ENCODE data around the gene RPRD2. TPM values are rescaled to one million over a fixed set of nuclear protein-coding genes. Genes with fewer than 3 reads are reported as not detected.

Gene RPRD2
- total RNA-seq, 1 donor from 2014 or later: 24.6 TPM

DNA sequence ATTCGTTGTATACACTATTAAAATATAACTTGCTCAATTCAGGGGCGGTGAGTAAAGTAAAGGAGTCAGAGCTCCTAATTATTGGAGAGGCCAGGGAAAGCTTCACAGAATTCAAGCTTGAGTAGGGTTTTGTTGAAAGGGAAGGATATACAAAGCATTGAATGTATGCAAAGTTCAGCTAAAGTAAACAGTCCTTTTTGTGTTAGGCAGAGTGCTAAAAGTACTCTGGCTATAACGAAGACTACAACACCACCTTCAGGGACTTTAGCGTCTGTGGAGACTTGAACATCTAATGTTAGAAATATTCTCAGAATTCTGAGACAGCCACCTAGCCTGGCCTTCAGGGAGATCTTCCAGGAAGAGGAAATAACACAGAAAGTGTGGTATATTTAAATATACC is 152.7 kb downstream of the RPRD2 start:
- Mint-ChIP-seq H3K27ac (peak overlapping the region; percentile 83), H3K4me3 (peak overlapping the region; percentile 95), H3K4me1 (peaks cover 16% of the 10 kb centered on the region), H3K36me3 (ENCODE audit: low read depth) (peaks cover 8% of the 10 kb centered on the region), H3K9me3 (no peaks in the 10 kb centered on the region), H3K27me3 (peaks cover 2% of the 10 kb centered on the region)
- intact Hi-C loops (cut with micrococcal nuclease): loop anchor here (1.0 to 5.0 kb wide), 2 partner anchors 194 to 261 kb away; partner anchors contain the start of gene PRPF3
- DNase-seq: no peak

DNA sequence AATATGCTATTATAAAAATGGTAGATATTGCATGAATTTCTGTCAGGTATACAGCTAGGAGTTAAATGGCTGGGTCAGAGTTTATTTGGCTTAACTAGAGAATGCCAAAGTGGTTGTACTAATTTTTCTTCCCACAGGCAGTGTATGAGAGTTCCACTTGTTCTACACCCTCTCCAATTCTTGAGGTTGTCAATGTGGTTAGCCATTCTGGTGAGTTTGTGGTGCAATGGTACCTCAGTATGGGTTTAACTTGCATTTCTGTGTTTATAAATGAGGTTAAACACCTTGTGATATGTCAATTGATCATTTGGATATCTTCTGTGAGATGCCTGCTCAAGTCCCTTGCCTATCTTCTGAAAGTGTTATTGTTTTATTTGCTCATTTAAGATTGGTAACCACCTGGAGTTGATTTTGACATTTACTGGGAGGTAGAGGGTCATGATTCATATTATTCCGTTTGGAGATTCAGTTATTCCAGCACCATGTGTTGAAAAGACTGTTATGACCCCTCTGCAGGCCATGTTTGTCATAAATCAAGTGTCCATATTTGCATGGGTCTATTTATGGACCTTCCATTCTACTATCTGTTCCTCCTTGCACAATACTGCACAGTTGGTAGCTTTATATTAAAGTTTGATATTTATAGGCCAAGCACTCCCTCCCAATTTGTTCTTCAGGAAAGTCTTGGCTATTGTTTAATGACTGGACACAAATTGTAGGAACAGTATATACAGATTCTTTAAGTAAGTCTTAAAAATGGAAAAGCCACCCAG is 157.4 kb downstream of the RPRD2 start:
- intact Hi-C loops (cut with micrococcal nuclease): no loop called here
- DNase-seq: no peak
- Mint-ChIP-seq H3K36me3 (ENCODE audit: low read depth) (no peaks in the 10 kb centered on the region), H3K4me3 (no peak overlapping the region), H3K27me3 (peaks cover 2% of the 10 kb centered on the region), H3K9me3 (no peaks in the 10 kb centered on the region), H3K4me1 (peaks cover 10% of the 10 kb centered on the region), H3K27ac (no peak overlapping the region)

DNA sequence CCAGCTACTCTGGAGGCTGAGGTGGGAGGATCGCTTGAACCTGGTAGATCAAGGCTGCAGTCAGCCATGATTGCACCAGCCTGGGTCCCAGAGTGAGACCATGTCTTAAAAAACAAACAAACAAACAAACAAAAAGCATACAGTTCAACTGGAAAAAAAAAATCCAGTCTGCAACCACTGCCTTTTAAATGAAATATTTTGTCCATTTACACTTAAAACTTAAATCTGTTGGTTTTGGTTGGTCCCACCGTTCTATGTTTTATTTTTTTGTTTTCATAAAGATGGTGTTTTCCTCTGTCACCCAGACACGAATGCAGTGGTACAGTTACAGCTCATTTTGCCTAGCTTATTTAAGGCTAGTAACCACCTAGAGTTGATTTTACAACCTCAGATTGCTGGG is 161.4 kb downstream of the RPRD2 start:
- Mint-ChIP-seq H3K36me3 (ENCODE audit: low read depth) (no peaks in the 10 kb centered on the region), H3K9me3 (no peaks in the 10 kb centered on the region)
- intact Hi-C loops (cut with micrococcal nuclease): no loop called here

More for the DNA sequence above, 161.4 kb downstream of the RPRD2 start:
- Mint-ChIP-seq H3K4me3 (no peak overlapping the region), H3K27ac (no peak overlapping the region), H3K27me3 (no peaks in the 10 kb centered on the region), H3K4me1 (peaks cover 5% of the 10 kb centered on the region)
- DNase-seq: no peak

Other genes starting within 250 kb of the RPRD2 start
- 25.2 and 26.4 TPM in 2 replicates for gene PLEKHO1, start 214.2 kb upstream of the RPRD2 start, total RNA-seq
- gene ANP32E, start 128.0 kb upstream of the RPRD2 start, total RNA-seq: 193 and 201 TPM in 2 replicates
- not detected in 2 replicates for gene CA14, start 106.4 kb upstream of the RPRD2 start, total RNA-seq
- 101 and 105 TPM in 2 replicates for gene APH1A, start 95.1 kb upstream of the RPRD2 start, total RNA-seq
- gene C1orf54, start 91.4 kb upstream of the RPRD2 start, total RNA-seq: 0.64 and 0.93 TPM in 2 replicates
- 6.0 and 7.5 TPM in 2 replicates for gene CIART, start 81.6 kb upstream of the RPRD2 start, total RNA-seq
- gene MRPS21, start 70.3 kb upstream of the RPRD2 start, total RNA-seq: 80.8 and 87.3 TPM in 2 replicates
- gene PRPF3, start 42.6 kb upstream of the RPRD2 start, total RNA-seq: 96.4 and 97.9 TPM in 2 replicates
- 68.8 and 77.4 TPM in 2 replicates for gene TARS2, start 123.3 kb downstream of the RPRD2 start, total RNA-seq
- gene ECM1, start 144.0 kb downstream of the RPRD2 start, total RNA-seq: 1.5 and 2.4 TPM in 2 replicates
- not detected in 2 replicates for gene FALEC, start 151.6 kb downstream of the RPRD2 start, total RNA-seq
- 1.3 and 1.8 TPM in 2 replicates for gene ADAMTSL4, start 185.3 kb downstream of the RPRD2 start, total RNA-seq
- 278 and 280 TPM in 2 replicates for gene MCL1, start 215.5 kb downstream of the RPRD2 start, total RNA-seq